Activated naive CD4-positive, alpha-beta T cell treated with anti-CD3 and anti-CD28 coated beads, Interleukin-2, amount 50 U/mL, for 16 hours (primary cell): ENCODE results near the gene TTC22.
"Not testable (repeated sequence)": the region's sequence is repeated elsewhere in the genome, so short reads cannot be mapped to it uniquely, and the experiment has no call there.

Experiments
- DNase-seq: peaks from one replicate; pipeline ENCODE4 v3.0.0-alpha.2; 2020

TTC22 gene

GRCh38 chr1:54781023-54781723 lies 19.9 kb downstream of the TTC22 start:
- DNase-seq, result no peak

GRCh38 chr1:54777431-54777830 lies 23.7 kb downstream of the TTC22 start:
- DNase-seq, result no peak

GRCh38 chr1:54777011-54777410 lies 24.1 kb downstream of the TTC22 start:
- no peak for DNase-seq

- DNase-seq, result not testable (repeated sequence)
Measured at GRCh38 chr1:54775828-54776721, 25.0 kb downstream of the TTC22 start.

- DNase-seq, result no peak
Measured at GRCh38 chr1:54774820-54775498, 26.2 kb downstream of the TTC22 start.

- DNase-seq, result no peak
Measured at GRCh38 chr1:54772951-54773350, 28.2 kb downstream of the TTC22 start.

- no peak for DNase-seq
Measured at GRCh38 chr1:54768093-54768492, 33.0 kb downstream of the TTC22 start.

GRCh38 chr1:54767526-54767925 lies 33.6 kb downstream of the TTC22 start:
- DNase-seq, result no peak

GRCh38 chr1:54766726-54767125 lies 34.4 kb downstream of the TTC22 start:
- no peak for DNase-seq

- no peak for DNase-seq
Measured at GRCh38 chr1:54764922-54765561, 36.1 kb downstream of the TTC22 start.

- DNase-seq, result peak; percentile 97
Measured at GRCh38 chr1:54764133-54764921, 36.8 kb downstream of the TTC22 start, which contains the start of gene PARS2. Gene PARS2, minus strand, starts transcription at chr1:54764523. Its CDS starts 5,362 bp downstream, at chr1:54759161.

GRCh38 chr1:54763816-54764132 lies 37.3 kb downstream of the TTC22 start:
- peak; percentile 20 for DNase-seq

- no peak for DNase-seq
Measured at GRCh38 chr1:54758678-54759348, 42.3 kb downstream of the TTC22 start.

GRCh38 chr1:54757833-54758232 lies 43.3 kb downstream of the TTC22 start:
- DNase-seq, result no peak

- no peak for DNase-seq
Measured at GRCh38 chr1:54754486-54755285, 46.4 kb downstream of the TTC22 start.

- DNase-seq, result no peak
Measured at GRCh38 chr1:54754045-54754444, 47.1 kb downstream of the TTC22 start.

- no peak for DNase-seq
Measured at GRCh38 chr1:54751426-54751825, 49.7 kb downstream of the TTC22 start.

- DNase-seq, result no peak
Measured at GRCh38 chr1:54750596-54750995, 50.5 kb downstream of the TTC22 start.

- DNase-seq, result no peak
Measured at GRCh38 chr1:54748094-54748835, 52.9 kb downstream of the TTC22 start.

- DNase-seq, result no peak
Measured at GRCh38 chr1:54745864-54746263, 55.3 kb downstream of the TTC22 start.
